A673 (cell line): ENCODE measurements around the gene RORB.

ENCODE experiments used
- EZH2 ChIP-seq: fragments of 200-600 bp; sonication (generic); IDR thresholded peaks from 2 replicates; pipeline ENCODE4 v1.6.1; 2017; ENCODE audit warnings: borderline replicate concordance, low read depth, mild to moderate bottlenecking, mixed read lengths, antibody characterized with exemption, low read length; ENCODE audit not compliant: poor library complexity, severe bottlenecking
- TF ChIP-seq, protein P1 (sequence below): fragments of 300-800, 200-600 bp; sonication (generic); conservative IDR thresholded peaks from 2 replicates; pipeline ENCODE4 v1.5.1; 2017; ENCODE audit warnings: low read depth, mild to moderate bottlenecking, antibody characterized with exemption, low read length, moderate library complexity, mixed read lengths

DNA sequence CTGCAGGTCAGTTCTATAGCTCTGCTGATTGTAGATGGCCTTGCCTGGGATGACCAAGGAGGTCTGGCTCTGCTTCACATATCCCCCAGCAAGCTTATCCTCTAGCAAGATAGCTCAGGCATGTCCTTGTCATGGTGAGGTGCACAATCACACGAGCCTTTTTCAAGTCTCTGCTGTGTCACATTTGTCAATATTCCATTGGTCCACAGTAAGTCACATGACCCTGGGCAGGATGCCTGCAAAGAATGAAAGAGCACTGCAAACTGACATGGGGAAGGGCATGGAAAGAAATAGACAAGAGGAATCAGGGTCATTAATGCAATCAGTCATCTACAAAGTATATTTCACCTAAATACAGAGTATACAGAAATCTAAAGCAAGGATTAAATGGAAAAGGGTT, 142.0 kb downstream of the RORB start:
- TF ChIP-seq, protein P1, sequence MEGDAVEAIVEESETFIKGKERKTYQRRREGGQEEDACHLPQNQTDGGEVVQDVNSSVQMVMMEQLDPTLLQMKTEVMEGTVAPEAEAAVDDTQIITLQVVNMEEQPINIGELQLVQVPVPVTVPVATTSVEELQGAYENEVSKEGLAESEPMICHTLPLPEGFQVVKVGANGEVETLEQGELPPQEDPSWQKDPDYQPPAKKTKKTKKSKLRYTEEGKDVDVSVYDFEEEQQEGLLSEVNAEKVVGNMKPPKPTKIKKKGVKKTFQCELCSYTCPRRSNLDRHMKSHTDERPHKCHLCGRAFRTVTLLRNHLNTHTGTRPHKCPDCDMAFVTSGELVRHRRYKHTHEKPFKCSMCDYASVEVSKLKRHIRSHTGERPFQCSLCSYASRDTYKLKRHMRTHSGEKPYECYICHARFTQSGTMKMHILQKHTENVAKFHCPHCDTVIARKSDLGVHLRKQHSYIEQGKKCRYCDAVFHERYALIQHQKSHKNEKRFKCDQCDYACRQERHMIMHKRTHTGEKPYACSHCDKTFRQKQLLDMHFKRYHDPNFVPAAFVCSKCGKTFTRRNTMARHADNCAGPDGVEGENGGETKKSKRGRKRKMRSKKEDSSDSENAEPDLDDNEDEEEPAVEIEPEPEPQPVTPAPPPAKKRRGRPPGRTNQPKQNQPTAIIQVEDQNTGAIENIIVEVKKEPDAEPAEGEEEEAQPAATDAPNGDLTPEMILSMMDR, result no peak
- TF ChIP-seq EZH2, result no peak
